Measurements from ENCODE around the gene UTP20.

- TF ChIP-seq EZH2 (IDR thresholded peaks at IDR 0.05; ENCODE audit: insufficient read depth, poor library complexity, severe bottlenecking) (no peak), EZH2phosphoT487 (IDR thresholded peaks at IDR 0.05; ENCODE audit: insufficient read depth, low read depth) (no peak)
These were observed 99.2 kb downstream of the UTP20 start for GRCh38 chr12:101379149-101379548.

Data from GM23248 (cell line).